ENCODE measurements around the gene GABBR2. TPM values are rescaled to one million over a fixed set of nuclear protein-coding genes. Genes with fewer than 3 reads are reported as not detected.

Gene GABBR2
- total and polyA plus RNA-seq, 2 donors (not counting 1 experiment from before 2014, with no cell fraction given), result 0.03 TPM; not detected in 1

DNA sequence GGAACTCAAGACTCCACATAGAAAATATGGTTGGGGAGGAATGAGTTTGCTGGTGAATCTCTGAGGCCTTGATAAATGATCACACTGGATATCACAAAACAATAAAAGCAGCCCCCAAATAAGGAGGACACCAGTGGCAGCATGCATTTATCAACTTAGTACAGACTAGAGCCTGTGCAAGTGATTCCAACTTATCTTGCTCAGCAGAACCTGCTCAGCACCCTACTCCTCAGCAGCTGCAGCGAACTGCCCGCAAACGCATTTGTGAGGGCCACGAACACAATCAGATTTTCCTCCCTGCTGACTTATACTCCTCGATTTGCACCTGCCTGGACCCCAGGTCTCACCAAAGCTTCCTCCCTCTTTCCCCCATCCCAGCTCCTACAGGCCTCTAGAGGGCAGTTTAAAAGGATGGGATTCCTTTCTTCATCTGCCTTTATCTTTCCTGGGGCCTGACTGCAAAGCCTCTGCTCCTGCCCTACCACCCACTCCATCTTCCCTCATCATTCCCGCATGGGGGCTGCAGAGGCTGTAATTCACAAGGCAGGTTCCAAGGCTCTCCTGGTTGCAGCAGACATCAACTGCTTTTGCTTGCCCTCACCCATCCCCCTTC is 46.4 kb upstream of the GABBR2 start:
- no peak for DNase-seq
- H3K4me2 ChIP-seq (replicated peaks; ENCODE audit: low read depth, low read length, poor library complexity, severe bottlenecking), result no peak overlapping the region
- POLR2A ChIA-PET, result no interaction called here
- CTCF ChIA-PET, result no interaction called here
- H3K4me1 Mint-ChIP-seq, result no peaks in the 10 kb centered on the region
- no peak overlapping the region for H3K4me3 ChIP-seq (ENCODE audit: control extremely low read depth in 1 of 5, extremely low read depth in 1 of 5, insufficient read depth in 1 of 5, low read depth in 2 of 5, low read length in 4 of 5)
- no peak for TF ChIP-seq EZH2 (IDR thresholded peaks at IDR 0.05; ENCODE audit: borderline replicate concordance, insufficient read depth, low read depth, low read length, poor library complexity, severe bottlenecking)
- TF ChIP-seq, protein P1, sequence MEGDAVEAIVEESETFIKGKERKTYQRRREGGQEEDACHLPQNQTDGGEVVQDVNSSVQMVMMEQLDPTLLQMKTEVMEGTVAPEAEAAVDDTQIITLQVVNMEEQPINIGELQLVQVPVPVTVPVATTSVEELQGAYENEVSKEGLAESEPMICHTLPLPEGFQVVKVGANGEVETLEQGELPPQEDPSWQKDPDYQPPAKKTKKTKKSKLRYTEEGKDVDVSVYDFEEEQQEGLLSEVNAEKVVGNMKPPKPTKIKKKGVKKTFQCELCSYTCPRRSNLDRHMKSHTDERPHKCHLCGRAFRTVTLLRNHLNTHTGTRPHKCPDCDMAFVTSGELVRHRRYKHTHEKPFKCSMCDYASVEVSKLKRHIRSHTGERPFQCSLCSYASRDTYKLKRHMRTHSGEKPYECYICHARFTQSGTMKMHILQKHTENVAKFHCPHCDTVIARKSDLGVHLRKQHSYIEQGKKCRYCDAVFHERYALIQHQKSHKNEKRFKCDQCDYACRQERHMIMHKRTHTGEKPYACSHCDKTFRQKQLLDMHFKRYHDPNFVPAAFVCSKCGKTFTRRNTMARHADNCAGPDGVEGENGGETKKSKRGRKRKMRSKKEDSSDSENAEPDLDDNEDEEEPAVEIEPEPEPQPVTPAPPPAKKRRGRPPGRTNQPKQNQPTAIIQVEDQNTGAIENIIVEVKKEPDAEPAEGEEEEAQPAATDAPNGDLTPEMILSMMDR (IDR thresholded peaks at IDR 0.05), result no peak
- H3K9me3 ChIP-seq (ENCODE audit: control extremely low read depth in 1 of 3, control insufficient read depth in 2 of 3, insufficient read depth in 1 of 3, low read length in 2 of 3), result no peaks in the 10 kb centered on the region
- no peaks in the 10 kb centered on the region for H3K27me3 ChIP-seq (replicated peaks in 1 of 4; ENCODE audit: control extremely low read depth in 1 of 4, control insufficient read depth in 3 of 4, insufficient read depth in 4 of 4, low read length in 3 of 4)
- peaks cover 8% of the 10 kb centered on the region for H3K9me3 Mint-ChIP-seq (ENCODE audit: insufficient read depth)
- H3K79me2 ChIP-seq (ENCODE audit: control insufficient read depth, insufficient read depth, low read length), result no peaks in the 10 kb centered on the region
- 94% methylated on average over 5 of the region's 6 CpGs for WGBS (ENCODE audit: insufficient coverage)
- peaks cover 0 to 16% of the 10 kb centered on the region in 2 experiments for H3K36me3 ChIP-seq (replicated peaks in 1 of 2; ENCODE audit: control extremely low read depth in 1 of 2, control insufficient read depth in 1 of 2, extremely low read depth in 1 of 2, insufficient read depth in 2 of 2, low read length in 1 of 2)
- H2AFZ ChIP-seq (ENCODE audit: insufficient read depth, low read depth, low read length, poor library complexity, severe bottlenecking), result no peak overlapping the region
- H3K4me3 Mint-ChIP-seq, result no peak overlapping the region
- ATAC-seq (ENCODE audit: low read depth), result no peak
- no peak overlapping the region for H3K27ac ChIP-seq (ENCODE audit: low read length in 2 of 2)
- H3K9ac ChIP-seq (ENCODE audit: low read length), result no peak overlapping the region
- intact Hi-C loops (cut with micrococcal nuclease), result no loop called here
- H3K27ac Mint-ChIP-seq, result no peak overlapping the region
- H3K4me1 ChIP-seq (ENCODE audit: control insufficient read depth in 2 of 2, insufficient read depth in 2 of 2, low read length in 2 of 2), result no peaks in the 10 kb centered on the region
- H4K20me1 ChIP-seq (ENCODE audit: control insufficient read depth, insufficient read depth, low read length, poor library complexity, severe bottlenecking), result no peaks in the 10 kb centered on the region
- no peaks in the 10 kb centered on the region for H3K27me3 Mint-ChIP-seq

DNA sequence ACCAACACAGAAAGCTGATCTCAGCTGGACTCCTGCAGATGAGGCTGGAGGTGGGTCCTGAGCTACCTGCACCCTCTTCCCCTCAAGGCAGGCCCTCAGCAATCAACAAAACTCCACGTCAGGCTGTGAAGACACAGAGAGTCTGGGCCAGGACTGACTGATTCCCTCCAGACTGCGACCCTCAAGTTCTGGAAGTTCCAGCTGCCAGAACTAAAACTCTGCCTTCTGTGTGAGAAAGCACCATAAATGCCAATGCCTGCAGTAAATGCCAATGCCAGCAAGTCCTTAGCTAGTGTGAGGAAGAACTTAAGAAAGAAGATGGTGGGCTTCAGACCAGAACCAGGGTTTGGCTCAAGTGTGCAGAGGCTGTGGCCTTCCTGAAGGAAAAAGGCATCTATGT is 42.5 kb upstream of the GABBR2 start:
- Histone ChIP-seq H3K4me1 (ENCODE audit: control insufficient read depth in 2 of 2, insufficient read depth in 2 of 2, low read length in 2 of 2) (no peaks in the 10 kb centered on the region), H3K4me3 (ENCODE audit: control extremely low read depth in 1 of 5, extremely low read depth in 1 of 5, insufficient read depth in 1 of 5, low read depth in 2 of 5, low read length in 4 of 5) (no peak overlapping the region), H3K4me2 (replicated peaks; ENCODE audit: low read depth, low read length, poor library complexity, severe bottlenecking) (no peak overlapping the region), H3K36me3 (replicated peaks in 1 of 2; ENCODE audit: control extremely low read depth in 1 of 2, control insufficient read depth in 1 of 2, extremely low read depth in 1 of 2, insufficient read depth in 2 of 2, low read length in 1 of 2) (peaks cover 0 to 19% of the 10 kb centered on the region in 2 experiments), H4K20me1 (ENCODE audit: control insufficient read depth, insufficient read depth, low read length, poor library complexity, severe bottlenecking) (no peaks in the 10 kb centered on the region), H3K27me3 (replicated peaks in 1 of 4; ENCODE audit: control extremely low read depth in 1 of 4, control insufficient read depth in 3 of 4, insufficient read depth in 4 of 4, low read length in 3 of 4) (no peaks in the 10 kb centered on the region), H3K79me2 (ENCODE audit: control insufficient read depth, insufficient read depth, low read length) (no peaks in the 10 kb centered on the region), H3K9ac (ENCODE audit: low read length) (no peak overlapping the region), H3K27ac (ENCODE audit: low read length in 2 of 2) (no peak overlapping the region), H2AFZ (ENCODE audit: insufficient read depth, low read depth, low read length, poor library complexity, severe bottlenecking) (no peak overlapping the region), H3K9me3 (ENCODE audit: control extremely low read depth in 1 of 3, control insufficient read depth in 2 of 3, insufficient read depth in 1 of 3, low read length in 2 of 3) (no peaks in the 10 kb centered on the region)
- TF ChIP-seq, protein P1 (IDR thresholded peaks at IDR 0.05), result no peak
- no peak for TF ChIP-seq EZH2 (IDR thresholded peaks at IDR 0.05; ENCODE audit: borderline replicate concordance, insufficient read depth, low read depth, low read length, poor library complexity, severe bottlenecking)
- ATAC-seq (ENCODE audit: low read depth) (no peak), DNase-seq (no peak)
- Mint-ChIP-seq H3K4me3 (no peak overlapping the region), H3K27ac (no peak overlapping the region), H3K4me1 (no peaks in the 10 kb centered on the region), H3K27me3 (no peaks in the 10 kb centered on the region), H3K9me3 (ENCODE audit: insufficient read depth) (no peaks in the 10 kb centered on the region)
- intact Hi-C loops (cut with micrococcal nuclease), result no loop called here
- ChIA-PET CTCF (no interaction called here), POLR2A (no interaction called here)
- 92% methylated on average over 1 of the region's 2 CpGs for WGBS (ENCODE audit: insufficient coverage)

All from B cell (primary cell).